HG03064 (cell line): ENCODE measurements around the gene ANO10.

Source experiments
- ATAC-seq: cut with Tn5 transposase; IDR thresholded peaks from one replicate; pipeline ENCODE4 v1.9.1; 2021; ENCODE audit warnings: low read depth; ENCODE audit not compliant: unreplicated experiment

ANO10 gene

GRCh38 chr3:43326891-43327581 lies 294.8 kb downstream of the ANO10 start:
- no peak for ATAC-seq

DNA sequence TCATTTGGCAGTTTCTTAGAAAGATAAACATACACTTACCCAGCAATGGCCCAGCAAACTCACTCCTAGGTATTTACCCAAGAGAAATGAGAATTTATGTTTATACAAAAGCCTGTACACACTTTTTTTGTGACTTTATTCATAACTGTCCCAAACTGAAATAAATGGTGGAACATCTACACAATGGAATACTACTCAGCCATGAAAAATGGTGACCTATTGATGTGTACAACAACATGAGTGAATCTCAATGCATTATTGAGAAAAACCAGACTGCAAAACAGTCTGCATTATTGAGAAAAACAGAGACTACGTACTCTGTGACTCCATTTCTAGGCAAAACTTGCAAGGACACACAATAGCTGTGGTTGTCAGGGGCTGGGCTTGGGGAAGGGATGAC lies 298.3 kb downstream of the ANO10 start:
- ATAC-seq = no peak

DNA sequence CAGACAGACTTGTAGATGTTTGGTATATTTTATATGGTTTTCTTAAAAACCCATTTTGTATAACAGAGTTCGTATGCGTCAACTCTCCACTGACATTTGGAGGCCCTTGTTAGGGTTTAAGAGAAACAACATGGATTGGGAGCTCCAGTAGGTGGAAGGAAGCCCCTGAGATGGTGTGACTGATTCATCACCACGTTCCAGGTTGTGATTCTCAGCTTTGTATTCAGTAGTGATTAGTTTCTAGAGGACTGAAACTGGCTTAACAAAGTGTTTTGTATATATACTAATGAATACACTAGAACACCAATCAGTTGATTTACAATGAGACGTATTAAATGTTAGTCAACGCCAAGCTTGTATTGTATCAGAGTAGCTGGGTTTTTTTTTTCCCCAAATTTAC lies 301.5 kb downstream of the ANO10 start:
- ATAC-seq = no peak

GRCh38 chr3:43319794-43320193 lies 302.0 kb downstream of the ANO10 start:
- ATAC-seq = no peak

GRCh38 chr3:43319376-43319775 lies 302.4 kb downstream of the ANO10 start:
- ATAC-seq = no peak

DNA sequence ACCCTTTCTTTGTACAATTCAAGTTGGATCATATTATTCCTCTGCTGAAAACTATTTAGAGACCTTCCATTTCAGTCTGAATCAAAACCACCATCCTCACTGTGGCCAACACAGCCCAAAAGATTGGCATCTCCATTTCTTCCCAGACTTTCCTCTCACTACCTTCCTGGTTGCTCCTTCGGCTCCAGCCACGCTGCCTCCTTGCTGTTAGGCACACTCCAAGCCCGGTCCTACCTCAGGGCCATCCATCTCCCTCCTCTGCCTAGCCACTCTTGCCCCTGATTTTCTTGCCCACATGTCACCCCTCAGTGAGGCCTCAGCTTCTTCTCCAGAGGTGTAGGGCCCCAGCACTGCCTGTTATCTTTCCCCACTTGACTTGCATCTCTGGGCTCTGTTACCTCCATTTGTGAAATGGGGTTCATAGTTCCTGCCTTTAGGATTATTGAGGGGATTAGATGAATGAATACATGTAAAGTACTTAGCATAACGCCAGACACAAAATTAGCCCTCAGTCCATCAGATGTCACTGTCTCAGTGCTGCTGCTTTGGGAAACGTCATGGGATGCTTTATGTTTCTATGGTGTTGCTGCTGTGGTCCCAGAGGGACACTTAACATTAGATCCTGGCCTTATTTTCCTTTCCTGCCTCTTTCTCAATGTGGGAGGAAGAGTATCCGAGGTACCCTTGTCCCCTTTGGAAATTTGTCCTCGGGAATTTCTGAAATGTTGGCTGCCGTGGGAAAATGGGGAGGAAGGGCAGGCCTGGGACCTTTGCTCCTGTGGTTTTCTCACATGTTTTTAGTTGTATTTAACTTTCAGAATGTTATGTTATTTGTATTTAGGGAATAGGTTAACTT lies 304.1 kb downstream of the ANO10 start:
- ATAC-seq = no peak

DNA sequence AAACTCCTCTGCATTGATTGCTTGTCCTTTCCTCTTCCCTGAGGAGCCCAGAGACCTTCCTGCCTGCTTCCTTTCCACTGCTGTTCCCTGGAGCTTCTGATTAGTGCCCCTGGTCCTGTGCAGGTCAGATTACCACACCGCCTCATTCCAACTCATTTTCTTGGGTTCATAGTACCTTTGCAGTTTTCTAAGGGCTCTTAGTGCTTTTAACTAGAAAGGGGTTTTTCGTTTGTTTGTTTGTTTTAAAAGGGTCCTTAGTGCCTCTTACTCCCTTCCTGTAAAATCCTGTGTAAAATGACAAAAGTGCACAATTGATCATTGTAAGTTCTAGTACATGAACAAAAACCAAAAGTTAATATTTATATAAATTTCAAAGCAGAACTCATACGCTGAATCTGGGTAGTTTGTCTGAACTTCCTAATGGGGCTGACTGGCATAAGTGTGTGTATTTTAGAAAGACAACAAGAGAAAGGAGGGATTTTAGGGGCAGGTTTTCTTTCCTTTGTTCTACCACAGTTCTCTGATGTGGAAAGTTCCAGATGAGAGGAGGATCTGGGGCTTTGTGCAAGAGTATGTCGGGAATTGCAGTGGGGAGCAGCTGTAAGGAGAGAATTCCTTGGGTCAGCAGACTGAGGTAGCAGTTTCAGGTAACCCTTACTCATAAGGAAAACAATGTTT lies 304.9 kb downstream of the ANO10 start:
- ATAC-seq = no peak
